ENCODE data around the gene CHAC2.

Gene CHAC2

DNA sequence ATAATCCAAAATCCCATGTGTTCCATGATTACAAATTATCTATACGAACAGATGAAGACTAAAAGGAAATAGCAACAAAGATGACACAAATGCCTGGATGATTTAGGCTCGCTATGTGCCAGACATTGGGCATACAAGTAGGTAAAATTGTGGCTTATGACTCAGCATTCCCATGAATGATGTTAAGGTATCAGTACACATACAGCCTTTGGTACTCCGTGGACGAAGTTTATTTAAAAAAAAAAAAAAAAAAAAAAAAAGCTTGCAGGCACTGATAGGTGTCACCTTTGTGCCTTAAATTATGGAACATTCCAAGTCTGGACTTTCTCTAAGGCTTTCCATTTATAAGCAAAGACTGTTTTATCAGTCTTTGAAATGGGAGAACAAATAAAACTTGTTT, 2.7 kb downstream of the CHAC2 start:
- TF ChIP-seq, protein P1, sequence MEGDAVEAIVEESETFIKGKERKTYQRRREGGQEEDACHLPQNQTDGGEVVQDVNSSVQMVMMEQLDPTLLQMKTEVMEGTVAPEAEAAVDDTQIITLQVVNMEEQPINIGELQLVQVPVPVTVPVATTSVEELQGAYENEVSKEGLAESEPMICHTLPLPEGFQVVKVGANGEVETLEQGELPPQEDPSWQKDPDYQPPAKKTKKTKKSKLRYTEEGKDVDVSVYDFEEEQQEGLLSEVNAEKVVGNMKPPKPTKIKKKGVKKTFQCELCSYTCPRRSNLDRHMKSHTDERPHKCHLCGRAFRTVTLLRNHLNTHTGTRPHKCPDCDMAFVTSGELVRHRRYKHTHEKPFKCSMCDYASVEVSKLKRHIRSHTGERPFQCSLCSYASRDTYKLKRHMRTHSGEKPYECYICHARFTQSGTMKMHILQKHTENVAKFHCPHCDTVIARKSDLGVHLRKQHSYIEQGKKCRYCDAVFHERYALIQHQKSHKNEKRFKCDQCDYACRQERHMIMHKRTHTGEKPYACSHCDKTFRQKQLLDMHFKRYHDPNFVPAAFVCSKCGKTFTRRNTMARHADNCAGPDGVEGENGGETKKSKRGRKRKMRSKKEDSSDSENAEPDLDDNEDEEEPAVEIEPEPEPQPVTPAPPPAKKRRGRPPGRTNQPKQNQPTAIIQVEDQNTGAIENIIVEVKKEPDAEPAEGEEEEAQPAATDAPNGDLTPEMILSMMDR (conservative IDR thresholded peaks at IDR 0.05; ENCODE audit: control insufficient read depth, insufficient read depth, low read depth, low read length) = no peak
- no peak overlapping the region for H3K4me3 ChIP-seq (ENCODE audit: control insufficient read depth, low read depth, low read length)
- no peak for DNase-seq (ENCODE audit: low read depth)

DNA sequence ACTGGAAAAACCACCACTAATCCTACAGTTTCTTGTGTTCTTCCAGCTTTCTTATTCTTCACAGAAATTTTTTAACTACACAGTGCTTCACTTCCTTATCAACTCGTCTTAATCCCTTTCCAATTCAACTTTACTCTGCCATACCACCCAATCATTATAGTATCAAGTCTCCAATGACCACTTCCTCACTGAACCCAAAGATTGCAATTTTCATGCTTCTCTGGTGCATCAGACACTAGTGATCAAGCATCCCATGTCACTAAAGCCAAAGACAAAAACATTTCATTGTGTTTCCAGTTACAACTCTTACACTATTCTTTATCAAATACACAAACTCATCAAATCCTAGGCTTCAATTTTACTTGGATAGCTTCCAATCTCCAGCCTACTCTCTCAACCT, 9.5 kb downstream of the CHAC2 start:
- H3K4me3 ChIP-seq (ENCODE audit: control insufficient read depth, low read depth, low read length) = no peak overlapping the region
- DNase-seq (ENCODE audit: low read depth) = no peak
- TF ChIP-seq, protein P1 (conservative IDR thresholded peaks at IDR 0.05; ENCODE audit: control insufficient read depth, insufficient read depth, low read depth, low read length) = no peak

DNA sequence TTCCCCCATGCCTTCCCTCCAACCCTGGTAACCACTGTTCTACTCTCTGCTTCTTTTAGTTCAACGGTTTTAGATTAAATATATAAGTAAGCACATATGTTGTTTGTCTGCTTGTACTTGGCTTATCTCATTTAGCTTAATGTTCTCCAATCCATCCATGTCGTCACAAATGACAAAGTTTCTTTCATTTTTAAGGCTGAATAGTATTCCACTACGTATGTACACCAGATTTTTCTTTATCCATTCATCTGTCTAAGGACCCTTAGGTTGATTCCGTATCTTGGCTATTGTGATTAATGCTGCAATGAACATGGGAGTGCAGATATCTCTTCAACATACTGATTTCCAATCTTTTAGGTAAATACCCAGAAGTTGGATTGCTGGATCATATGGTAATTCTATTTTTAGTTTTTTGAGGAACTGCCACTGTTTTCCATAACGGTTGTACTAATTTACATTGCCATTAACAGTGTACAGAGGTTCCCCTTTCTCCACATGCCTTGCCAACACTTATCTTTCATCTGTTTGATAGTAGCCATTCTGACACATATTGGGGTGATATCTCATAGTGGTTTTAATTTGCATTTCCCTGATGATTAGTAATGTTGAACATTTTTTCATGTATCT, 11.0 kb downstream of the CHAC2 start:
- no peak for DNase-seq (ENCODE audit: low read depth)
- H3K4me3 ChIP-seq (ENCODE audit: control insufficient read depth, low read depth, low read length) = no peak overlapping the region
- TF ChIP-seq, protein P1 (conservative IDR thresholded peaks at IDR 0.05; ENCODE audit: control insufficient read depth, insufficient read depth, low read depth, low read length) = no peak

DNA sequence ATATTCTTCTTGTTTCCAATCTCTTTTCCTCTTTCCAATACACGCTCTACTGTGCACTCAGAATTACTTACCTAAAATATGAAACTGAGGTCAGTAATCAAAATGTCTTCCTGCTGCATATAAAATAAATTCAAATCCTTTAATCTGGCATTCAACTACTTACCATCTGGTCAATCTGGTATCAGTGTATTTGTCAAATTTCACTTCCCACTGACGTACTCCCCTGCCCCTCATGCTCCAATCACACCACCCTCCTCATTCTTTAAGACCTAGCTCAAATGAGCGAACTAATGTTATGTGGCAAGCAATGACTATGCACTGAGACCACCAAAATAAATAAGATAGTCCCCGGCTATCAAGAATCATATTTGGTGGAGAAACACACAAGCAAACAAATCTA, 12.5 kb downstream of the CHAC2 start:
- H3K4me3 ChIP-seq (ENCODE audit: control insufficient read depth, low read depth, low read length) = no peak overlapping the region
- DNase-seq (ENCODE audit: low read depth) = no peak
- TF ChIP-seq, protein P1 (conservative IDR thresholded peaks at IDR 0.05; ENCODE audit: control insufficient read depth, insufficient read depth, low read depth, low read length) = no peak

DNA sequence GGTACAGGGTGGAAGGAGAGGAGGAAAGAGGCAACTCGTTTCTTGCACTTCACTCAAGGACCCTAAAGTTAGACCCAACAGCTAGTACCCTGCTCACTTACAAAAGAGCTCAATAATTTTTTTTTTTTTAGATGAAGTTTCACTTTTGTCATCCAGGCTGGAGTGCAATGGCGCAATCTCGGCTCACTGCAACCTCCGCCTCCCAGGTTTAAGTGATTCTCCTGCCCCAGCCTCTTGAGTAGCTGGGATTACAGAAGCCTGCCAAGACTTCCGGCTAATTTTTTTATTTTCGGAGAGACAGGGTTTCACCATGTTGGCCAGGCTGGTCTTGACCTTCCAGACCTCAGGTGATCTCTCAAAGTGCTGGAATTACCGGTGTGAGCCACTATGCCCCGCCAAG, 15.1 kb downstream of the CHAC2 start:
- no peak overlapping the region for H3K4me3 ChIP-seq (ENCODE audit: control insufficient read depth, low read depth, low read length)
- TF ChIP-seq, protein P1 (conservative IDR thresholded peaks at IDR 0.05; ENCODE audit: control insufficient read depth, insufficient read depth, low read depth, low read length) = no peak
- DNase-seq (ENCODE audit: low read depth) = no peak

DNA sequence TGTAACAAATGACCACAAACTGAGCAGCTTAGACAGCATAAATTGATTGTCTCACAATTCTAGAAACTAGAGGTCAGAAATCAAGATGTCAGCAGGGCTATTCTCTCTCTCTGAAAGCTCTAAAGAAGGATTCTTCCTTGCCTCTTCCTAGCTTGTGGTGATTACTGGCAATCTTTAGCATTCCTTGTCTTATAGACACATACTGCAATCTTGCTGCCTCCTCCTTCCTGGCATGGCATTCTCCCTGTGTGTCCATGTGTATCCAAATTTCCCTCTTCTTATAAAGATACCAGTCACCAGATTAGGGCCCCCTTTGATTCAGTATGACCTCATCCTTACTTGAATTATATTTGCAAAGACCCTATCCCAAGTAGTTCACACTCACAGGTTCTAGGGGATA, 16.8 kb downstream of the CHAC2 start:
- no peak overlapping the region for H3K4me3 ChIP-seq (ENCODE audit: control insufficient read depth, low read depth, low read length)
- DNase-seq (ENCODE audit: low read depth) = no peak
- TF ChIP-seq, protein P1 (conservative IDR thresholded peaks at IDR 0.05; ENCODE audit: control insufficient read depth, insufficient read depth, low read depth, low read length) = no peak

DNA sequence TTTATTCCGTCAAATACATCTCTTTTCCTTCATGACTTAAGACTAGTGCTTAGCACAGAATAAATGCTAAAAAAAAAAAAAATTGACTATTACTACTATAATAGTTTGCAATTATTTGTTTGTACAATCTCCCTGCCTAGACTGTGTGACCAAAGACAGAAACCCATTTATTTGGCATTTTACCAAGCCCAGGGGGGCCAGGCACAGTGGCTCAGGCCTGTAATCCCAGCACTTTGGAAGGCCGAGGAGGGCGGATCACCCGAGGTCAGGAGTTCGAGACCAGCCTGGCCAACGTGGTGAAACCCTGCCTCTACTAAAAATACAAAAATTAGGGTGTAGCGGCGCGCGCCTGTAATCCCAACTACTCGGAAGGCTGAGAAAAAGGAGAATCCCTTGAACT, 17.8 kb downstream of the CHAC2 start:
- TF ChIP-seq, protein P1 (conservative IDR thresholded peaks at IDR 0.05; ENCODE audit: control insufficient read depth, insufficient read depth, low read depth, low read length) = no peak
- peak; percentile 26 for DNase-seq (ENCODE audit: low read depth)
- peak overlapping the region; percentile 92 for H3K4me3 ChIP-seq (ENCODE audit: control insufficient read depth, low read depth, low read length)

Data from fibroblast of mammary gland (primary cell).